HG03280 (cell line): ENCODE measurements around the gene CRB3.
"Not testable (repeated sequence)": the region's sequence is repeated elsewhere in the genome, so short reads cannot be mapped to it uniquely, and the experiment has no call there.

Experiments used
- ATAC-seq: cut with Tn5 transposase; IDR thresholded peaks from one replicate; pipeline ENCODE4 v1.9.1; 2021; ENCODE audit warnings: mild to moderate bottlenecking, moderate library complexity; ENCODE audit not compliant: unreplicated experiment

CRB3 gene

GRCh38 chr19:6464070-6464873 lies at the start of gene CRB3:
TSS of gene CRB3 (plus strand) at chr19:6464271. CDS start at chr19:6464702, 431 bp downstream.
- no peak for ATAC-seq

GRCh38 chr19:6414793-6415590 lies 49.1 kb upstream of the CRB3 start:
- no peak for ATAC-seq

- no peak for ATAC-seq
Observed at GRCh38 chr19:6415591-6416190, 48.4 kb upstream of the CRB3 start.

DNA sequence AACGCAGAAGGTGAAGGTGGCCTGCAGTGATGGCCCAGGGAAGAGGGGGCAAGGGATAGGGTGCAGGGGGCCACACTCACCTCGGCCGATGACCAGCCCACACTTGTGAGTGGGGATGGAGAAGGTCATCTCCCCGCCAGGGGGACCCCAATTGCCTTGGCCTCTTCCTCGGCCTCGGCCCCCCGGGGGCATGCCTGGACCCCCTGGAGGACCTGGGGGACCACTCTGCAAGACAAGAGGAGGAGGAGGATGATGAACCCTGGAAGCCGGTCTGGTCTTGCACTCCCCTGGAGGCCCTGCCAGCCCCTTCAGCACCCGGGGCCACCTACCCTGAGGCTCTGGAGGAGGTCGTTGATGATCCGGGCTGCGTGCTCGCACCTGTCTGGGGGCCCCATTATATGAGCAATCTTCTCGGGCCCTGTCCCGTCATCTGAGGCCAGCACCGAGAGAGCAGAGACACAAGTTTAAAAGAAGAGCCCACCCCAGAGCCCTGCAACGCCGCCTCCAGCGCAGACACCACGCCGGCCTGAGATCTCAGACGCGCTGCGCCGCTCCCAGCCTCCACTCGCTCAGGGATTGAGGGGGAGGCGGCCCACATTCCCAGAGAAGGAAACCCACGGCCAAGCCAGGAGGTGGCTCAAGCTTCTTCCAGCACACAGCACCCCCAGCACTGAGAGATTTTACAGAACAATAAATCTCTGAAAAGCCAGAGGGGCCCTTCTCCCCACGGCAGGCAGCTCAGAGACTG lies 47.2 kb upstream of the CRB3 start:
- no peak for ATAC-seq

DNA sequence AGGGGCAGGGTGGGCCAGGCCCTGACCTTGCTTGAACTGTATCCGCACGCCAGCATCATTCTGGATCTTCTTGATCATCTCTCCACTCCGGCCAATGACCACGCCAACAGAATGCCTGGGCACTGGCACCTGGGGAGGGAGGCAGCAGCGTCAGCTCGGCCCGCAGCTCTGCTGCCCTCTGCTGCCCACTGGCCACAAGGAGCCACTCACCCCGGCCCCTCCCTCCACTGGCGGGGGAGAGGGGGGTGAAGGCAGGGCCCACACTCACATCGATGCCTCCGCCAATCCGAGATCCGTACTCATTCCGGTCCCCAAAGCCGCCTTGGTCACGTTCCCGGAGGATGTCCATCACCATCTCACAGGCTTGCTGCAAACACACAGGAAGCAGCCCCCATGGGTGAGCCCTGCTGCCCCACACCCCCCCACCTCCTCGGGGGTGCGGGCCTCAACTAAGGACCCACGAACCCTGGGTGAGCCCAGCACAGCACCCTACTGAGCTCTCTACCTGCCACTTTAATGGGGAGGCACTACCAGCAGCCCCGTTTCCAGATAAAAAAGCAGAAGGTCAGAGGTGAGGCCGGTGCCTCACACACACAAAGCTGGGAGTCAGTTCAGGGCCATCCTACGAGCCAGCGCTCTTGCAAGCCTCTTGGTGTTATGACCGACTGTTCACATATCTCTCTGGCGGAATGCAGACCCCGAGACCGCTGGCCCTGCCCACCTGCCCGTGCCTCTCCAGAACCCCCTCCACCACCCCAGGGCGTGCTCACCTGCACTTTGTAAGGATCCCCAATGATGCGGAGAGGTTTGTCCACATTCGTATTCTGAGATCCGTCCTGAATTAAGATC lies 46.1 kb upstream of the CRB3 start:
- ATAC-seq: no peak

- no peak for ATAC-seq
Observed at GRCh38 chr19:6418562-6418932, 45.5 kb upstream of the CRB3 start.

DNA sequence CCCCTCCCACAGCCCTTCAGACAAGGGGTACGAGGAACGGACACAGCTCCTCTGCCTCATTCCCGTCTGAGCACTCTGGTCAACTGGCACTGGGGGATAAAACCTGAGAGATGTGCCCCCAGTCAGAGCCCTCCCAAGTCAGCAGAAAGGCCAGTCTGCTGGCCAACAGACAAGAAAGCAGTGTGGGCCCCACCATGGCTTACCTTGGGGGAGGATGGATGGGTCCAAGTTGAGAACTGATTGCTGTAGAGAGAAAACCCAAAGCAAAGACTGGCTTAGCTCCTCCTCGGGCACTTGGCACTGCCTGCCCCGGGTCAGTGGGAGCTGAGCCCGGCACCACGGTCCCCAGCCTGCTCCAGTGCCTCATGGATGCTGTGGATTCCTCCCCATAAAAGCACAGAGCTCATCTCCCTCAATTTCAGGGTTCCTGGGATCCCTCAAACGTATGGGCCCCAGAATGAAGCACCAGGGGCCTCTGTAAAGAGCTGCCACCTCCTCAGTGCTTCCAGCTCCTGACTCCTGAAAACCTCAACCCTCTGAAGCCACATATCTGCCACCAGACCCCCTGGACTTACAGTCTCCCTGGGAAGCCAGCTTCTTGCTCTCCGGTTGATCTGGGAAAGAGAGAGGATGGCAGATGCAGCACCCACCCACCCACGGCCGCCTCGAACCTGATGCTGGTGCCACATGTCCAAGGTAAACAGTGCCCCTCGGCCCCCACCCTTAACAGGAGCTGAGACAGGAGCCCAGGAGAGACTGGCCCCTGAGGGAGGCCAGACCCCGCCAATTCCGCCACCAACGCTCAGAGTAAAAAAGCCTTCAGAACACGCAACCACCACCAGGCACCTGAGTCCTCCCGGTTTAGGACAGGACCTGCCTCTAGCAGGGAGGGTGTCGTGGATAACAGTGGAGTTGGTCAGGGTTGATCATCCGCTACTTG lies 42.7 kb upstream of the CRB3 start:
- no peak for ATAC-seq

DNA sequence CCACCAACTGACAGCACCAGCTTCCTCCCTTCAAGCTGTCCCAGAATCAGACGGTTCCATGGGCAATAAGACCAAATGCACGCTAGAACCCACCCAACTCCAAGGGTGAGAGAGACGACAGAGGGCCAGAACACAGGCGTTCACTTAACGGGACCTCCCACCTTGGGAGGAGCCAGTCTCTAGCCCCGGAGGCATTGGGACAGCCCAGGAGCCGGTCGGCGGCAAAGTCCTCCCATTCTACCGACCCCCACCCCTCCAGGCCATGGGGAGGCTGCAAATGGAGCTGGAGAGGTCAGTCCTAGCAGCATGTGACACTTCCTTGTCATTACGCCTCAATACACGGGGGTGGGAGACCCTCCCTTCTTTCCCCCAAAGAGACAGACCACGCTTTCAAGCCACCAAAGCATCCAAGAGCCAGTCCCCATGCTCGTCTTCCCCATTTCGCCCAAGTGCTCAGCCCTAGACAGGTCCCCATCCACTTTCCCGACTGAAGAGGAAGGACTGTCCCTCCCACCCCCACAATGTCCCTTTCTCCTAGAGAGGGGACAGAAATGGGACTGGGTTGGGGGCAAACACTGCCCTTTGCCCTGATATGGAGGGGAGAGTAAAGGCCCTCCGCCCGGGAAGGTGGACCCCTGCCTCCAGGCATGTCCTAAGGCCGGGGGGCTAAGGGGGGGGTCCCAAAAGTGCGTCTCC lies 40.4 kb upstream of the CRB3 start:
- no peak for ATAC-seq

- no peak for ATAC-seq
Observed at GRCh38 chr19:6424195-6424938, 39.7 kb upstream of the CRB3 start, which contains the start of gene KHSRP. TSS of gene KHSRP (minus strand) at chr19:6424811. CDS start at chr19:6424701, 110 bp downstream.

DNA sequence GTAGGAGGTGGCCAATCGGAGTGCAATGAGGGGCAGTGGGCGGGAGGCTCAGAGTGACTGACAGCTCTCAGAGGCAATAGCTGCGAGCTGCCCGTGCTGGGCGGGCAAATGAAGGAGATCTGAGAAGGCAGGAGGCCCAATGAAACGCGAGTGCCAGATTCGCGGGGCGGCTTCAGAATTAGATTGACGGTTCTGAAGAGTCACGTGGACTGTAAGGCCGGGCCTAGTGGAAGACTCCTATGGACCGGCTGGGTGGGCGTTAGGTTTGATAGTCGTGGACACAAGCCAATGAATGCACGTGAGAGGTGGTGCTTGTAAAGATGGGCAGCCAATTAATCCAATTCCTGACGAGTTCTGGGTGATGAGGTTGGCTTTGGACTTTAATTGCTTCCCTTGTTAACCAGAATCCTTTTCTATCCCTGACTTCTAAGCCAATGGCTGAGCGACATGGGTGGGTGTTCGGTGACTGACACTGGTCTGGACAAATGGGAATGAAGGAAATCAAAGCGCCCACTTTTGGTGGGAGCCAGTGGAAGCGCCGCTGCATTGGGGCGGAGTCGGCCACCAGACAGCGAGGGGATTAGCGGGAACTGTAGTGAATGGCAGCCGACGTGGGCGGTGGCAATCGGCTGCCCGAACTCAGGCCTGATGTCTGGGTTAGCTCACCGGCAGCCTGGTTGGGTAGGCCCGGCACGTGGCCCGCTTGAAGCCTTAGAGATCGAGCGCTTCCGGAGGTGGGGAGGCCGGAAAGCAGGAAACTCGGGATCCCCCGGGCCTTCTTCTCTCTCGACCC lies 38.9 kb upstream of the CRB3 start:
- peak; percentile 80 for ATAC-seq

GRCh38 chr19:6425732-6426620 lies 38.1 kb upstream of the CRB3 start:
- ATAC-seq: no peak

GRCh38 chr19:6427131-6427530 lies 36.9 kb upstream of the CRB3 start:
- ATAC-seq: no peak

GRCh38 chr19:6428692-6429418 lies 35.2 kb upstream of the CRB3 start:
- not testable (repeated sequence) for ATAC-seq

DNA sequence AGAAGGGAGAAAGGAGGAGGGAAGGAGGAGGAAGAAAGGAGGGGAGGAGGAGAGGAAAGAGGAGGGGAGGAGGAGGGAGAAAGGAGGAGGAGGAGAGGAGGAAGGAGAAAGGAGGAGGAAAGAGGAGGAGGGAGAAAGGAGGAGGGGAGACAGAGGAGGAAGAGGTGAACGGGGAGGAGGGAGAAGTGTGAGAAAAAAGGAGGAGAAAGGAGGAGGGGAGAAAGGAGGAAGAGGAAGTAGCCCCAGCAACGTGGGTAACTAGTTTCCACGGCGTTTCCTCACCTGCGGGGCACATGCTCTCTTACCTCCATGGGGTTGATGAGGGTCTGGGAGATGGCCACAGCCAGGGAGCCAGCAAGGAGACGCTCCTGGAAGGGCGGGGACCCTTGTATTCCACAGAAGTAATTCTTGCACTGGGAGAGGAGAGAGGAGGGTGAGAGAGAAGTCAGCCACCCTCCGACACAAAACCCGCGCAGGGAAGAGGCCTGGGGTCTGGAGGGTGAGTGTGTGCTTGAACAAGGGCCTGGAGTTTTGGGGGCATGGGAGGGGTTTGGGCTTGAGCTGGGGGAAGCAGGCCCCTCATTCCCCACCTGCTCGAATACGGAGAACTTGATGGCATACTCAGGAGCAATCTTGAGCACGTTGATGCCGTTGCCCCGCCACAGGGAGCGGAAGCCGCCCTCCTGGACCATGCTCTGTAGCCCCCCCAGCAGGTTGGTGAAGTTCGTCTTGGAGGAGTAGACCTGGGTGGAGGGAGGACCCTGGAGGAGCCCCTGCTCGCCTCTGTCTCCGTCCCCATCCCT lies 34.5 kb upstream of the CRB3 start:
- no peak for ATAC-seq
